ENCODE data around the gene AHNAK2.

DNA sequence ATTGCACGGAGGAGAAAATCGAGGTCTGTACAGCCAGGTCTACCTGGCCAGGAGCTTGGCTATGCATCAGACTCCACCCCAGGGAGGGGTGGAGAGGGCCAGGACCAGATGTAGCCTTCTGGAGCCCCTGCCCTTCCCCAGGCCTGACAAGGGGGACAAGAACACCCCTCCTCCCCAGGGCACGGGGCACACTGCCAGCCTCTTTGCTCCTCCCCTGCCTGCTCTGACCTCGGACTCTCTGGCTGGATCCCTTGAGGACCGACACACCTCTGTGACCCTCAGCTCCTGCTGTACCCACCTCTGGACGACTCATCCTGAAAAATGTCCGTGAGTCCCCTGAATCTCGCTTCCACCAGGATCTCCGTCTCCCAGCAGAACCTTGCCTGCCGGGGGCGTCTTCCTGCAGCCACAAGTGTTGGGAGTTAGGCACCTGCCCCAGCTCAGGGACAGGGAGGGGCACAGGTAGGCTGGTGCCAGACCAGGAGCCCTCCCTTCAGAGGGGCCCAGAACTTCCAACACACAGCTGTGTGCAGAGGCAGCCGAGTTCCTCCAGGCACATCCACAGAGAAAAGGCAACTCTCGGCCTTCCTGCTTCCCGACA lies 21.8 kb downstream of the AHNAK2 start:
- TF ChIP-seq, protein P1, sequence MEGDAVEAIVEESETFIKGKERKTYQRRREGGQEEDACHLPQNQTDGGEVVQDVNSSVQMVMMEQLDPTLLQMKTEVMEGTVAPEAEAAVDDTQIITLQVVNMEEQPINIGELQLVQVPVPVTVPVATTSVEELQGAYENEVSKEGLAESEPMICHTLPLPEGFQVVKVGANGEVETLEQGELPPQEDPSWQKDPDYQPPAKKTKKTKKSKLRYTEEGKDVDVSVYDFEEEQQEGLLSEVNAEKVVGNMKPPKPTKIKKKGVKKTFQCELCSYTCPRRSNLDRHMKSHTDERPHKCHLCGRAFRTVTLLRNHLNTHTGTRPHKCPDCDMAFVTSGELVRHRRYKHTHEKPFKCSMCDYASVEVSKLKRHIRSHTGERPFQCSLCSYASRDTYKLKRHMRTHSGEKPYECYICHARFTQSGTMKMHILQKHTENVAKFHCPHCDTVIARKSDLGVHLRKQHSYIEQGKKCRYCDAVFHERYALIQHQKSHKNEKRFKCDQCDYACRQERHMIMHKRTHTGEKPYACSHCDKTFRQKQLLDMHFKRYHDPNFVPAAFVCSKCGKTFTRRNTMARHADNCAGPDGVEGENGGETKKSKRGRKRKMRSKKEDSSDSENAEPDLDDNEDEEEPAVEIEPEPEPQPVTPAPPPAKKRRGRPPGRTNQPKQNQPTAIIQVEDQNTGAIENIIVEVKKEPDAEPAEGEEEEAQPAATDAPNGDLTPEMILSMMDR (IDR thresholded peaks at IDR 0.05) = no peak
- TF ChIP-seq EZH2 (IDR thresholded peaks at IDR 0.05; ENCODE audit: borderline replicate concordance, insufficient read depth, low read depth, low read length, poor library complexity, severe bottlenecking) = no peak
